RCC 7860 (cell line): ENCODE measurements around the gene SMARCD1.

Experiments used
- DNase-seq: peaks from one replicate; pipeline ENCODE4 v3.0.0-alpha.2; 2015; ENCODE audit warnings: low spot score
- FAIRE-seq: peaks from 2 replicates; lab custom pipeline; 2012; peaks lifted over from hg19 to GRCh38; lab: Jason Lieb, UNC

The SMARCD1 gene

DNA sequence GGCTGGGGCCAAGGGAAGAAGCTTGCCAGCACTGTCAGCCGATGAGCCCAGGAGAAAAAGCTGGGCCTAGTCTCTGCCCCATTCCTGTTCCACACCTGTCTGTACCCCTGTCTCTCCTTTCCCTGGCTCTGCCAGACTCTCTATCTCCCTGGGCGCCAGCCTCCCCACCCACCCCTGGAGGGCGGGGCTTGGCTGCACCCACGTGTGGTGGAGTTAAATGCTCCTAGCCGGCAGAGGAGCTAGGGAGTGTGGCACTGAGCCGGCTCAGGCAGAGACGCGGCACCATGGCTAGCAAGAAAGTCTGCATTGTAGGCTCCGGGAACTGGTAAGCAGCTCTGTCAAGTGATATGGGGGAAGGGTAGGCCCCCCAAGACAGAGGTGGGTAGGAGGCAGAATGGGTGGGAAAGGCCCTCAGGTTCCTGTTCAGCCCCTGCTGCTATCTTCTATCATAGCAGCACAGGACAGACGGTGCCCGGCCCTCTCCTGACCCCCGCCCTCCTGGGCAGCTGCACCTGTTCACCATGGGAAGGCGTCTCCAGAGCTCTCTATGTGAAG, 18.7 kb downstream of the SMARCD1 start, which contains the start of gene GPD1:
Gene GPD1 (plus strand): TSS at position 242 of the 555 bp plus-strand sequence. CDS start 43 bp downstream, at position 285.
- DNase-seq (no peak), FAIRE-seq (no peak)

DNA sequence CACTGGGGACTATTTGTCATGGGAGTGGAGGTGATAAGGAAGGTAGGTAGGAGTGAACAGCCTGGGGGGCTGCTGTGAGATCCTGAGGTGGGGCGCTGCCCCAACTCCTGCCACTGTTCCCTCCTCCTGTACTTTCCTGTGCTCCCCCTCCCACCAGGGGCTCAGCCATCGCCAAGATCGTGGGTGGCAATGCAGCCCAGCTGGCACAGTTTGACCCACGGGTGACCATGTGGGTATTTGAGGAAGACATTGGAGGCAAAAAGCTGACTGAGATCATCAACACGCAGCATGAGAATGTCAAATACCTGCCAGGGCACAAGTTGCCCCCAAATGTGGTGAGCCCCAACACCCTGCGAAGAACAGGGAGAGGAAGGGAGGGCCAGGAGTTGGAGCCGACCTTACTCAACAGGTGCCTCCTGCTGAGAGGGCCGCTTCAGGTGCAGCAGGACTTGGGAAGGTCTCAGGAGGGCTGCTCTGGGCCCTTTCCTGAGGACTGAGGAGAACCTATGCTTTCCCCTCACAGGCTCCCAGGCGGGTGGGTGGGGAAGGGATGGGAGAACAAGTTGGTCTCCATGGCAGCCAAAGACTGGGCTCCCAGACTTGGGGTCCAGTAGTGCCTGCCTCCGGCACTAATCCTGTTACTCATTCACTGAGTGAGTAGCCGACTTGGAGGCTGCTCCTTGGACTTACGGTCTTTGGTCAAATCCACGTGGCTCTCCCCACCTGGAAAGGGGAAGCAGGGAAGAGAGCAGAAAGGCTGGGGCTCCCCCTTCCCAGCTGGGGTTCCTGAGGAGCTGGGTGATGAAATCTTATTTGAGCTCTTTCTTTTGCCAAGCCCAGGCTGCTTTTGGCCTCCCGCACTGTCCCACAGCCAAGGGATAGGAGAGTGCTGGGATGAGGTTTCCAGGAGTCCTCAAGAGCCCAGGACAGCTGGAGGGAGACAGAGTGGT, 19.6 kb downstream of the SMARCD1 start:
- FAIRE-seq (no peak), DNase-seq (no peak)

DNA sequence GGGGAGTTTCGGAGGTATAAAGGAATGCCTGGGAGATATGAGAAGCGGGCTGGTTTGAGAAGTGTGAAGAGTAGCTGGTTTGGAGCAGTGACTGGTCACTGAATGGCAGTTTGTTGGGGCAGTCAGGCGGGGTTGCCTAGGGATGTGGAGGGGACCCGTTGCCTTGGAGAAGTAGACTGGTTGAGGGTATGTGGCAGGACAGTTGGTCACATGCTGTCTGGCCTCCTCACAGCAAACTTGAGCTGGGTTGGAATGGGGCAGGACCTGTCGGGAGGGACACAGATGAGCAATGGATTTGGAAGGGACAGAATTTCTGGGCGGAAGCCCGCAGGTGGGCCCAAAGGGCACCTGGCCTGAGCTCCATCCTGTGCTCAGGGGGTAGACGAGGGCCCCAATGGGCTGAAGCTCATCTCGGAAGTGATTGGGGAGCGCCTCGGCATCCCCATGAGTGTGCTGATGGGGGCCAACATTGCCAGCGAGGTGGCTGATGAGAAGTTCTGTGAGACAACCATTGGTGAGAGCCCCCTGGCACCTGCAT, 20.8 kb downstream of the SMARCD1 start:
- FAIRE-seq (no peak), DNase-seq (no peak)

DNA sequence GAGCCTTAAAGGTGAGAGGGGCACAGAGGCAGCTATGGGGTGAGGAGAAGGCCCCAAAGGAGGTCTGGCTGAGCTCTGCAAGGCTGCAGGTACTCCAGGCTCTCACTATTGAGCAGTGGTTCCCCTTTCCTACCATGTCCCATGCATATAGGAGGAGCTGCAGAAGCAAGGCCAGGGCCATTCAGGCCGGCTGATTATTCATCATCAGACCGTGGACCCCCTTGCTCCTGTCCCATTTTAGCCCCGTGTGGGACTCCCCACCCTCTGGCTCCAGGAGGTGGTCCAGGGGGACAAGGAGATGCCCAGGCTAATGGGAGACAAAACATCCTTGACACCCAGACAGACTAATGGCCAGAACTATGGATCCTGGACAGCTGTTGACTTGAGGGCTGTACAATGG, 21.8 kb downstream of the SMARCD1 start:
- FAIRE-seq (no peak), DNase-seq (no peak)

DNA sequence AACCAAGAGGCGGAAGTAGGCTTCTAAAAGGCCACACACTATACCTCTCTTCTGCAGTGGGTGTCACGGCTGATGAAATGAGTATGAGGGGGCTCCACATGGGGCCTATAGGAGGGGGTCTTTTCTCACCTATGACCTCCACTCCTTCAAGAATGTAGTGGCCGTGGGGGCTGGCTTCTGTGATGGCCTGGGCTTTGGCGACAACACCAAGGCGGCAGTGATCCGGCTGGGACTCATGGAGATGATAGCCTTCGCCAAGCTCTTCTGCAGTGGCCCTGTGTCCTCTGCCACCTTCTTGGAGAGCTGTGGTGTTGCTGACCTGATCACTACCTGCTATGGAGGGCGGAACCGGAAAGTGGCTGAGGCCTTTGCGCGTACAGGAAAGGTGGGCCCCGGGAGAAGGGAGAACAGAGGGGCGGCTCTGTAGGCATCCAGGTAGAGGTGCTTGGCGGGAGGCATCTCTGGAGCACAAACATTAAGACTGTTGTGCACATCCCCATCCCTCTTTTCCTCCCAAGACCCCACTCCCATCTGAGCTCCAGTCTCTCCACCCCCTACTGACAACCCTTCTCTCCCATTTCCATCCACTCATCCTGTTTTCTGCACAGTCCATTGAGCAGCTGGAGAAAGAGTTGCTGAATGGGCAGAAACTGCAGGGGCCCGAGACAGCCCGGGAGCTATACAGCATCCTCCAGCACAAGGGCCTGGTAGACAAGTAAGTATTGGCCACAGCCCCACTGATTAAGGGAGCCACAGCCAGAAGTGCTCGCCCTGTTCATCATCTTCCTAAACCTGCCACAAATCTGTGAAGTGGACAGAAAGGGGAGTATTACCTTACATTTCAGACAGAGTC, 22.5 kb downstream of the SMARCD1 start:
- FAIRE-seq (no peak), DNase-seq (no peak)

DNA sequence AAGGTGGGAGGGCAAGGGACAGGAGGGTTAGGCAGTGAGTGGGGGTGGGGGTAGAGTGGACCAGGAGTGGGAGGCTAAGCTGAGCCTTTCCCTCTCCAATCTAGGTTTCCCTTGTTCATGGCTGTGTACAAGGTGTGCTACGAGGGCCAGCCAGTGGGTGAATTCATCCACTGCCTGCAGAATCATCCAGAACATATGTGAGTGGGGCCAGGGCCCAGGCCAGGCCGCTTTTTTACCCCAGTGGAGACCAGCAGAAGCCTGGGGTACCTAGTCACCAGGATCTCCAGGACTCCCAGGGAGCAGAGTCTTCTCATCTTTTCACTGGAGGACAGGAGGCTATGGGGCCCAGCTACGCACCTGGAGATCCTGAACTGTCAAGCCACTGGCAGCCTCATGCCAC, 24.2 kb downstream of the SMARCD1 start:
- DNase-seq: no peak
- no peak for FAIRE-seq

DNA sequence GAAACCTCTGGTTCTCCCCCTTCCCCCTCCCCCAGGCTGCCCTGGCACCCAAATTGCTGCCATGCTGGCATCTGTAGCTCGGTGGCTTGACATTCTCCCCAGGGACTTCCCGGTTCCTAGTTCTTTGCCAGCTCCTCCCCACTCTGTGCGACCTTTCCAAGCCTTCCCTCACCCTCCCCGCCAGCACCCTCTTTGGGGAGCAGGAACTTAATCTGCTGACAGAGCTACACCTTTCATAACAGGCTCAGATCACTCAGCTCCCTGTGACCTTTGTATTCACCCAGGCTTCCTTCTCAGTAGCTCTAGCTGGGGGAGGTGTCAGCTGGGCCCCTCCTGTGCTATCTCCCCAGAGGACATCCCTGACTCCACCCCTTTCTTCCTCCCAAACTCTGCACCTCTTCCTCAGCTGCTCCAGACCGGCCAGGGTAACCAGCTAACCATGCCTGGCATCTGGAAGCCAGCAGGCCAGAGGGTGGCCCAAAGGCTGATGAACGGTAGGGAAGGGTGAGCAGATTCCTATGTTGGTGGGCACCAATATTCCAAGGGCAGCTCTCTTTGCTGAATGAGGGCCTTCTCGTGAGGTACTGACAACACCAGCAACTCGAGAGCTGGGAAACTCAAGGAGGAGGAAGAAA, 25.1 kb downstream of the SMARCD1 start:
- FAIRE-seq (no peak), DNase-seq (peak; percentile 9)

DNA sequence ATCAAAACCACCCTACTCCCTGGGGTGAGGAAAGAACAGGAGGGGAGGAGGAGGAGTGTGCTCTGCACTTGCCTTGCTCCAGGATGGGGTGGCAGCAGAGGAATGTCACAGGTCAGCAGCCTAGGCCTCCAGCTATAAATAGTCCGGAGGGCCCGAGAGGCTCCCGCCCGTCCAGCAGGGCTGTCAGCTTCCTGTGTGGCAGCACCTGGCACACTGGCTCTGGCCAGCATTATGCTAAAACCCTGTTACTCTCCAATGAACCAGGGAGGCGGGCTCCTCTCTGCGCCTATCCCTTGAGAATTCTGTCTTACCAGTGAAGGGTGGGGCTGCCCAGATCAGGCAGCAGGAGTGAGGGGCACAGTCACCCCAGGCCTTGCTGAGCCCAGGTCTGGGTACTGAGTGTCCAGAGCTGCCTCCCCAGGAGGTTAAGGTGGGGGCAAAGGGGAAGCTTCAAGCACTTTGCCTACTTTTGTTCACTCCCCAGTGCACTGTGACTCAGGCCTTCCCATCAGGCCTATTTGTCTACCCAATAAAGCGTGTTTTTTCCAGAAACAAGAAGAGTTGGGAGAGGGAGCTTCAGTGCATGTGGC, 25.7 kb downstream of the SMARCD1 start:
- FAIRE-seq (peak; percentile 57), DNase-seq (peak; percentile 81)

DNA sequence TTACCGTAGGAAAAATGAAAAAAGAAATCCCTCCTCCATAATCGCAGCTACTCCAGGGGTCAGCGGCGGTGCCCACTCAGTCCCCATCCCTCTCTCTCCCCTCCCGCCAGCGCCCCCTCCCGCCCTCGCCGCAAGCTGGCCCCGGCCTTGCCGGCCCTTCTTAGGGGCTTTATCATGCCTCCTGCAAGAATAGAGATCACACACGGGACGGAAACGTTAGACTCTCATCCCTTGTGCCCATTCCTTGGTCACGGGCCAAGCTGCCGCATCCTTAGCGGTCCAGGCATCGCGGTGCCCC, 26.2 kb downstream of the SMARCD1 start:
- no peak for FAIRE-seq
- no peak for DNase-seq

DNA sequence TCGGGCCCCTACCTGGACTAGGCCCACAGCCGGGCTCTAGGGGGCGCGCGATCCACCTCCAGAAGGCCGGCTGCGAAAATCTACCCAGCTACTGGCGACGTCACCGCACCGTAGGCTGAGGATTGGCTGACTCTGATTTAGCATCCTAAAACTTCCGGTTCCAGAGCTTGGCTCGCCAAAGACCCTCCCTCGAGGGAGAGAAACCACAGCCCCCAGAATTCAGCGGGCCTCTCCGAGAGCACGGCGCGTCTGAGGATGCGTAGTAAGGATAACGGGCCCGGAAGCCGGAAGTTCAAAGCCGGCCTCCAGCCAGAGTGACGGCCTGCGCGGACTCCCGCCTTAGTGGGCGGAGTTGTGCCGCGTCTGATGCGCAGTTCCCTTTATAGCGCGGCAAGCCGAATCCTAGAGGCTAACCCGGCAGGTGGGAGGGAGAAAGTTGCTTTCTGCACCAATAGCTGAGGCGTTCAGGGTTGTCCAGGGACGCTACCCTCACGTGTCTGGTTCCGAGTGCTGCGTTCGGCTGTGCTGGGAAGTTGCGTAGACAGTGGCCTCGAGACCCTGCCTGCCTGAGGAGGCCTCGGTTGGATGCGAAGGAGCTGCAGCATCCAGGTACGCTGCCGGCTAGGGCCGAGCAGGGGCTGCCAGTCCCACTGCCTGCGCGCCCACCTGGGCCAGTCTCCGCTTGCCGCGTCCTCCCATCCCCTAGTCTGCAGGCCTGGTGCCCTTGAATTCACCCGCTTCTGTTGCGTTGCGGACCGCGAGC, 26.7 kb downstream of the SMARCD1 start, which contains the start of gene COX14:
Gene COX14 (plus strand): TSS at position 544 of the 763 bp plus-strand sequence. CDS start 7,808 bp downstream, outside the sequence.
- peak; percentile 92 for FAIRE-seq
- DNase-seq: peak; percentile 98

DNA sequence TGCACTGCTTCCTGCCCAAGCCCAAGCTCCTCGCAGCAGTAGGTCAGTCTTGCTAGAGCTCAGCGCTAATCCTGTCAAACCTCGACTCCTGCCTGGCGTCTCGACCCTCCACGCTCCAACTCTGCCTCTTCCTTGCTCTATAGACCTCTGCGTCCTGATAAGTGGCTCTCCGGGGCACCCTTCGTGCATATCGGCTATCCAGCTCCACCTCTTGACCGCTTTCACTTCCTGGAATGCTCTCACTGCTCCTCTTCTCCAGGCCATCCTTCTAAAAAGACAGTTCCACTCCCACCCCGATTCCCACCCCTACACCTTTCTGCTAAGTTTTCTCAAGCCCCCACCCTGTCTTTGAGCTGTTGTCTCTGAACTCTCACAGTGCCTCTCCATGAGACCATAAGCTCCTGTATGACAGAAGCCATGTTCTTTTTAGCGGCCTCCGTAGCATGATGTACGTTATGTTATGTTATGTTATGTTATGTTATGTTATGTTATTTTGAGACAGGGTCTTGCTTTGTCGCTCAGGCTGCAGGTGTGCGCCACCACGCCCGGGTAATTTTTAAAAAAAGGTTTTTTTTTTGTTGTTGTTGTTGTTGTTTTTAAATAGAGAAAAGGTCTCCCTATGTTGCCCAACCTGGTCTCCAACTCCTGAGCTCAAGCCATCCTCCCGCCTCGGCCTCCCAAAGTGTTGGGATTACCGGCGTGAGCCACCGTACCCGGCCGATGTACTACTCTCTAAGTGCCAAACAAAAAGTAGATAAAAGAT, 27.5 kb downstream of the SMARCD1 start:
- peak; percentile 23 for DNase-seq
- FAIRE-seq: no peak

DNA sequence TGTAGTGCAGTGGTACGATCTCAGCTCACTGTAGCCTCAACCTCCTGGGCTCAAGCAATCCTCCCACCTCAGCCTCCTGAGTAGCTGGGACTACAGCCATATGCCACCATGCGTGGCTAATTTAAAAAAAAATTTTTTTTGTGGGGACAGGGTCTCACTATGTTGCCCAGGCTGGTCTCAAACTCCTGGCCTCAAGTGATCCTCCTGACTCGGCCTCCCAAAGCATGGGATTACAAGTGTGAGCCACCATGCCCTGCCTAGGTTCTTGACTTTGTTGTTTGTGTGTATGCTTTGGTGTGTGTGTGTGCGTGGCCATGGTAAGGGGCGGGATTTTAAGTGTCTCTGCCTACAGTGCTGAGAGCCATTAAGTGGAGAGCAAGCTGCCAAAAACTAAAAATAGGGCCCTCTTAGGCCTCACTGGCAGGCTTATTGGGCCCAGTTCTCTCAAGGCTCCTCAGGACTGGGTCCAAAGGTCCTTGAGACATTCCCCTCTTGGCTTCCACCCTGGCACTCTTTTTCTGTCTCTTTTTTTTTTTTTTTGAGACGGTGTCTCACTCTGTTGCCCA, 32.0 kb downstream of the SMARCD1 start:
- no peak for DNase-seq

DNA sequence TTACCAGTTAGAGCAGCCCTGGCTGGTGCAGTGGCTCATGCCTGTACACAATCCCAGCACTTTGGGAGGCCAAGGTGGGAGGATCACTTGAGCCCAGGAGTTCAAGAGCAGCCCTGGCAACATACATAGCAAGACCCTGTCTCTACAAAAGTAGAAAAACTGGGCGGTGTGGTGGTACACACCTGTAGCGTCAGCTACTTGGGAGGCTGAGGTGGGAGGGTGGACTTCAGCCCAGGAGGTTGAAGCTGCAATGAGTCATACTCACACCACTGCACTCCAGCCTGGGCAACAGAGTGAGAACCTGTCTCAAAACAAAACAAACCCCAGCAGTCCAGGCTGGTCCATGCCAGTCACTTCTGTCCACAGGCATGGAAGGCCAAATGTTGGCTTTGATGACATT, 34.2 kb downstream of the SMARCD1 start:
- FAIRE-seq: no peak

More for the DNA sequence above, 32.0 kb downstream of the SMARCD1 start:
- FAIRE-seq: no peak

DNA sequence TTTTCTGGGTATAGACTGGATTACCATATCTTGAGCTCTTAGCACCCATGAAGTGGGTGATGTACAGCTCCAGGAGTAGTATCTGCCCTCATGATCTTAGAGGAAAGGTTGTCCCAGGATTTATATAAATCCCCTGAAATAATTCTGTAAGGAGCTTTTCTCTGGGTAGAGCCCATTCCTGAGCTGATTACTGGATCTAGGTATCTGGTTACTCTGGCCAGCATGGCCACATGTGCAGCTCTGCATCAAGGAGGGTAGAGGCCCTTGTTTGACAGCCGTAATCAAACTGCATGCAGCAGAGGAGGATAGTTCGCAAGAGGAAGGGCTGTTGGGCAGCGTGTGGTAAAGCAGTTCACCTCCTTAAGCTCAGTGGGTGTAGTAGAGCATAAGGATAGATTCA, 35.4 kb downstream of the SMARCD1 start:
- DNase-seq (no peak), FAIRE-seq (no peak)

More for the DNA sequence above, 34.2 kb downstream of the SMARCD1 start:
- no peak for DNase-seq

DNA sequence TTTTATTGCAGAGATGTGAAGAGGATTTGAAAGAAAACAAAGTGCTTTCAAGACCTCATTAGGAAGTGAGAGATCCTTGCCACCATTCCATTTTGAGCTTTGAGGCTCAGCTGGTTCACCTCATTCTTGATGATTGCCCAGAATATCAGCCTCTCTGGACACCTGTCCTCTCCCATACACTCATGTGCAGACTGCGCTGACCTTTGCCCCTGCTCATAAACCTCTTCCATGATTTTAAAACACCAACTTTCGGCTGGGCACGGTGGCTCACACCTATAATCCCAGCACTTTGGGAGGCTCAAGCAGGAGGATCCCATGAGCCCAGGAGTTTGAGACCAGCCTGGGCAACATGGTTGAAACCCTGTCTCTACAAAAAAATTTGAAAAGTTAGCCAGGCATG, 35.8 kb downstream of the SMARCD1 start:
- FAIRE-seq (no peak), DNase-seq (no peak)

DNA sequence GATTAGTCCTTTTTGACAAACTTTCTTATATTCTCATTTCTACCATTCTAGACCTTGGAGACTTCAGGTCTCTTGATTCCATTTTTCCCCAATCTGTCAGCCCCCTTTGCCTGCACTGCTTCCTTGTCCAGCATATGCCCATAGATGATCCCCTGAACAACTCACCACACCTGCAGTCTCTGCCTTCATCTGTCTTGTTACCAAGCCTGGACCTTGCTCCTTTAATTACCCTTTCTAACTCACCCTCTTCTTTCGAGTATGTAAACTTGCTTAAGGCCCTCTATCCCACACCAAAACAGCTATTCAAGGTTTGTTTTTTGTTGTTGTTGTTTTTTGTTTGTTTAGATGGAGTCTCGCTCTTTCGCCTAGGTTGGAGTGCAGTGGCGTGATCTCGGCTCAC, 36.5 kb downstream of the SMARCD1 start:
- DNase-seq (no peak), FAIRE-seq (no peak)

DNA sequence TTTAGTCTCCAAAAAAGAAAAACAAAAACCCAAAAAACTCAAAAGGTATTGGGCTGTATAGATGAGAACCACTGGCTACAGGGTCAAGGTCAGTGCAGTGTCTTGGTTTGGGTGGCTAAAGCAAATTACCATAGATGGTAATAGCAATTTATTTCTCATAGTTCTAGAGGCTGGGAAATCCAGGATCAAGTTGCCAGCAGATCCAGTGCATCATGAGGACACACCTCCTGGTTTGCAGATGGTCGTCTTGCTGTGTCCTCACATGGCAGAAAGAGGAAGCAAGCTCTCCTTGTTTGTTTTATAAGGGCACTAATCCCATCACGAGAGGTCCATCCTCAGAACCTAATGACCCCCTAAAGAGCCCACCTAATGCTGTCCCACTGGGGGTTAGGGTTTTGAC, 38.1 kb downstream of the SMARCD1 start:
- no peak for DNase-seq
- FAIRE-seq: no peak

DNA sequence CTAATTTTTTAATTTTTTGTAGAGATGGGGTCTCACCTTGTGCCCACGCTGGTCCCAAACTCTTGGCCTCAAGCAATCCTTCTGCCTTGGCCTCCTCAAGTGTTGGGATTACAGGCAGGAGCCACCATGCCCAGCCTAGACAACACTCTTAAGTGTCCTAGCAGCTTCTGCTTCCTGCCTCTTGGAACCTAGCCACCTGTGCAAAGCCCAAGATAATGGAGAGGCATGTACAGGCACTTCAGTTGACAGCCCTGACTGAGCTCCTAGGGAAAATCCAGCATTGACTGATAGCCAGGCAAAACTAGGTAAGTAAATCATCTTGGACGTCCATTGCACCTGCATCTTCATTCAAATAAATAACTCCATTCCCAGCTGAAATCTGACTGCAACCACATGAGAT, 42.4 kb downstream of the SMARCD1 start:
- no peak for FAIRE-seq
- no peak for DNase-seq
